ENCODE data around the gene HES5. TPM values are rescaled to one million over a fixed set of nuclear protein-coding genes. Genes with fewer than 3 reads are reported as not detected.

HES5 gene
- polyA plus RNA-seq, 1 donor from 2014 or later: 0.81 TPM

GRCh38 chr1:2483026-2483425 is 47.0 kb downstream of the HES5 start:
- Histone ChIP-seq H3F3A (ENCODE audit: insufficient read depth, low read length, poor library complexity, severe bottlenecking) (no peaks in the 10 kb centered on the region), H3K27me3 (ENCODE audit: insufficient read depth, low read depth, low read length) (no peaks in the 10 kb centered on the region), H3K4me2 (ENCODE audit: low read length) (no peak overlapping the region), H3K4me3 (ENCODE audit: low read length) (no peak overlapping the region), H2AFZ (ENCODE audit: low read depth, low read length) (no peak overlapping the region), H3K9me2 (ENCODE audit: insufficient read depth, low read length) (no peaks in the 10 kb centered on the region), H3K36me3 (ENCODE audit: insufficient read depth, low read length) (no peaks in the 10 kb centered on the region), H3K79me2 (replicated peaks; ENCODE audit: insufficient read depth, low read length) (no peaks in the 10 kb centered on the region), H3K9me3 (ENCODE audit: low read length) (no peaks in the 10 kb centered on the region), H4K20me1 (ENCODE audit: insufficient read depth) (no peaks in the 10 kb centered on the region), H3K9ac (ENCODE audit: low read length) (no peak overlapping the region), H3K27ac (ENCODE audit: low read length) (no peak overlapping the region)
- no peak for TF ChIP-seq RAD21 (conservative IDR thresholded peaks at IDR 0.05)
- TF ChIP-seq SMC3 (conservative IDR thresholded peaks at IDR 0.05; ENCODE audit: poor library complexity): no peak
- no peak for TF ChIP-seq EP300 (conservative IDR thresholded peaks at IDR 0.05; ENCODE audit: poor library complexity, severe bottlenecking)
- no peak for TF ChIP-seq MXI1 (conservative IDR thresholded peaks at IDR 0.05; ENCODE audit: poor library complexity, severe bottlenecking)
- no peak for TF ChIP-seq TAF1 (IDR thresholded peaks at IDR 0.05; ENCODE audit: low read depth)
- TF ChIP-seq POLR2AphosphoS5 (IDR thresholded peaks at IDR 0.05): no peak
- no peak for TF ChIP-seq CTCF (IDR thresholded peaks at IDR 0.05; ENCODE audit: poor library complexity, severe bottlenecking)
- TF ChIP-seq, protein P1, sequence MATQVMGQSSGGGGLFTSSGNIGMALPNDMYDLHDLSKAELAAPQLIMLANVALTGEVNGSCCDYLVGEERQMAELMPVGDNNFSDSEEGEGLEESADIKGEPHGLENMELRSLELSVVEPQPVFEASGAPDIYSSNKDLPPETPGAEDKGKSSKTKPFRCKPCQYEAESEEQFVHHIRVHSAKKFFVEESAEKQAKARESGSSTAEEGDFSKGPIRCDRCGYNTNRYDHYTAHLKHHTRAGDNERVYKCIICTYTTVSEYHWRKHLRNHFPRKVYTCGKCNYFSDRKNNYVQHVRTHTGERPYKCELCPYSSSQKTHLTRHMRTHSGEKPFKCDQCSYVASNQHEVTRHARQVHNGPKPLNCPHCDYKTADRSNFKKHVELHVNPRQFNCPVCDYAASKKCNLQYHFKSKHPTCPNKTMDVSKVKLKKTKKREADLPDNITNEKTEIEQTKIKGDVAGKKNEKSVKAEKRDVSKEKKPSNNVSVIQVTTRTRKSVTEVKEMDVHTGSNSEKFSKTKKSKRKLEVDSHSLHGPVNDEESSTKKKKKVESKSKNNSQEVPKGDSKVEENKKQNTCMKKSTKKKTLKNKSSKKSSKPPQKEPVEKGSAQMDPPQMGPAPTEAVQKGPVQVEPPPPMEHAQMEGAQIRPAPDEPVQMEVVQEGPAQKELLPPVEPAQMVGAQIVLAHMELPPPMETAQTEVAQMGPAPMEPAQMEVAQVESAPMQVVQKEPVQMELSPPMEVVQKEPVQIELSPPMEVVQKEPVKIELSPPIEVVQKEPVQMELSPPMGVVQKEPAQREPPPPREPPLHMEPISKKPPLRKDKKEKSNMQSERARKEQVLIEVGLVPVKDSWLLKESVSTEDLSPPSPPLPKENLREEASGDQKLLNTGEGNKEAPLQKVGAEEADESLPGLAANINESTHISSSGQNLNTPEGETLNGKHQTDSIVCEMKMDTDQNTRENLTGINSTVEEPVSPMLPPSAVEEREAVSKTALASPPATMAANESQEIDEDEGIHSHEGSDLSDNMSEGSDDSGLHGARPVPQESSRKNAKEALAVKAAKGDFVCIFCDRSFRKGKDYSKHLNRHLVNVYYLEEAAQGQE (IDR thresholded peaks at IDR 0.05; ENCODE audit: borderline replicate concordance): no peak
- no peak for TF ChIP-seq EZH2 (IDR thresholded peaks at IDR 0.05; ENCODE audit: borderline replicate concordance, insufficient read depth, low read length, poor library complexity, severe bottlenecking)

- Histone ChIP-seq H3K9me3 (ENCODE audit: low read length) (no peaks in the 10 kb centered on the region), H3K27ac (ENCODE audit: low read length) (no peak overlapping the region), H3K27me3 (ENCODE audit: insufficient read depth, low read depth, low read length) (no peaks in the 10 kb centered on the region), H3K79me2 (replicated peaks; ENCODE audit: insufficient read depth, low read length) (no peaks in the 10 kb centered on the region), H3K9me2 (ENCODE audit: insufficient read depth, low read length) (no peaks in the 10 kb centered on the region), H3K4me3 (ENCODE audit: low read length) (no peak overlapping the region), H3K36me3 (ENCODE audit: insufficient read depth, low read length) (no peaks in the 10 kb centered on the region), H4K20me1 (ENCODE audit: insufficient read depth) (no peaks in the 10 kb centered on the region), H3K4me2 (ENCODE audit: low read length) (no peak overlapping the region), H3F3A (ENCODE audit: insufficient read depth, low read length, poor library complexity, severe bottlenecking) (no peaks in the 10 kb centered on the region), H3K9ac (ENCODE audit: low read length) (no peak overlapping the region), H2AFZ (ENCODE audit: low read depth, low read length) (no peak overlapping the region)
- TF ChIP-seq SMC3 (conservative IDR thresholded peaks at IDR 0.05; ENCODE audit: poor library complexity) (no peak), POLR2AphosphoS5 (IDR thresholded peaks at IDR 0.05) (no peak), EP300 (conservative IDR thresholded peaks at IDR 0.05; ENCODE audit: poor library complexity, severe bottlenecking) (no peak), TAF1 (IDR thresholded peaks at IDR 0.05; ENCODE audit: low read depth) (no peak)
Observed at GRCh38 chr1:2482588-2482987, 47.5 kb downstream of the HES5 start.
